Activated CD8-positive, alpha-beta memory T cell treated with anti-CD3 and anti-CD28 coated beads for 1 hour (primary cell): ENCODE results near the gene HLA-DPA1.
"Not testable (repeated sequence)": the region's sequence is repeated elsewhere in the genome, so short reads cannot be mapped to it uniquely, and the experiment has no call there.

ENCODE experiments used
- DNase-seq, 2 donors: peaks; one replicate each; pipeline ENCODE4 v3.0.0-alpha.2; 2020; ENCODE audit warnings: low read depth in 1 of 2; ENCODE audit errors: extremely low read depth in 1 of 2

Gene HLA-DPA1

GRCh38 chr6:33065312-33065711 lies 8.1 kb downstream of the HLA-DPA1 start:
- no peak for DNase-seq

GRCh38 chr6:33064723-33065122 lies 8.7 kb downstream of the HLA-DPA1 start:
- no peak for DNase-seq

- DNase-seq, result not testable (repeated sequence)
Observed at GRCh38 chr6:33063435-33063834, 10.0 kb downstream of the HLA-DPA1 start.

- no peak for DNase-seq
Observed at GRCh38 chr6:33061987-33062386, 11.5 kb downstream of the HLA-DPA1 start.

GRCh38 chr6:33057222-33058150 lies 16.0 kb downstream of the HLA-DPA1 start:
- no peak for DNase-seq

GRCh38 chr6:33053230-33053629 lies 20.2 kb downstream of the HLA-DPA1 start:
- no peak for DNase-seq

GRCh38 chr6:33052627-33053026 lies 20.8 kb downstream of the HLA-DPA1 start:
- no peak for DNase-seq

GRCh38 chr6:33050014-33050810 lies 23.2 kb downstream of the HLA-DPA1 start:
- DNase-seq, result no peak

GRCh38 chr6:33049323-33050013 lies 24.0 kb downstream of the HLA-DPA1 start:
- DNase-seq, result no peak

GRCh38 chr6:33040157-33040556 lies 33.3 kb downstream of the HLA-DPA1 start:
- DNase-seq, result no peak

GRCh38 chr6:33036535-33036934 lies 36.9 kb downstream of the HLA-DPA1 start:
- no peak for DNase-seq

- DNase-seq, result no peak
Observed at GRCh38 chr6:33034554-33034953, 38.9 kb downstream of the HLA-DPA1 start.

- DNase-seq, result no peak
Observed at GRCh38 chr6:33030245-33030644, 43.2 kb downstream of the HLA-DPA1 start.

GRCh38 chr6:33029328-33030184 lies 43.9 kb downstream of the HLA-DPA1 start:
- DNase-seq, result no peak

- no peak for DNase-seq
Observed at GRCh38 chr6:33028220-33028849, 45.1 kb downstream of the HLA-DPA1 start.

- DNase-seq, result no peak
Observed at GRCh38 chr6:33024521-33024920, 48.9 kb downstream of the HLA-DPA1 start.

- no peak for DNase-seq
Observed at GRCh38 chr6:33023536-33023935, 49.9 kb downstream of the HLA-DPA1 start.

GRCh38 chr6:33021917-33022316 lies 51.5 kb downstream of the HLA-DPA1 start:
- no peak for DNase-seq

GRCh38 chr6:33019372-33019771 lies 54.1 kb downstream of the HLA-DPA1 start:
- DNase-seq, result no peak

GRCh38 chr6:33018904-33019303 lies 54.5 kb downstream of the HLA-DPA1 start:
- DNase-seq, result no peak
